ENCODE measurements around the gene TEX52.

Gene TEX52

DNA sequence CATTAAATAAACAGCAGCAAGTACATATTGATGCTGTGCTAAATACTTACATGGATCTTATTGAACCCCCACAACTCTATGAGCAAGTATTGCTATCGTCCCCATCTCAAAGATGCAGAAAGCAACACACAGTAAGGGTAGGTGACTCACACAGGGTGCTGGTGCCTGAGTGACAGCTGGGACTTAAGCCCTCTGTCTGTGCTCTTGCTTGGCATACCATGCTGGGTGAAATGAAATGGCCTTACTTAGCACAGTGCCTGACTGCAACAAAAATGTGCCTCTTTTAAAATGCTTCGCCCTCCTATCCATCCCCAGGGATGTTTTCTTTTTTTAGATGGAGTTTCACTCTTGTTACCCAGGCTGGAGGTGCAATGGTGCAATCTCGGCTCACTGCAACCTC is 788 bp downstream of the TEX52 start:
- no peak for DNase-seq
- no peak overlapping the region for H3K4me3 Mint-ChIP-seq
- no peaks in the 10 kb centered on the region for H3K9me3 Mint-ChIP-seq
- no peak overlapping the region for H3K27ac Mint-ChIP-seq
- ATAC-seq (replicated peaks), result no peak
- H3K27me3 Mint-ChIP-seq, result no peaks in the 10 kb centered on the region
- peaks cover 19 to 34% of the 10 kb centered on the region in 2 donors for H3K36me3 Mint-ChIP-seq
- H3K4me1 Mint-ChIP-seq, result peaks cover 0 to 2% of the 10 kb centered on the region in 2 donors

DNA sequence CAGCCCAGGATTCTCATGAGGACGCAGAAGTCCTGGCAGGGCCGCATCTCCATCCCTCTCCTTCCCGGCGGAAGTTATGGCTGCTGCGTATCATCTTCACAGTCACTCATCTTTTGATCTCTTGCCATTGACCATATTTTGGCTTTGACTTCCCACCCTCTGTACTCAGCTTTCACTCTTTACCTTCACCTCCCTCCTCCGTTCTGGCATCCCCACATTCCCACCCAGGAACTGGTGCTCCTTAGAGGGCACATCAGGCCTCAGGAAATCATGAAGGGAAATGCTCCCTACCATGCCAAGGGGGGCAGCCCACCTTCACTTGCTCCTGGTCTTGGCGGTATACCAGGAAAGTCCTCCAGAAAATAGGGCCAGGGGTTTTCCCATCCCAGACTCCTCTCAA is 1.3 kb downstream of the TEX52 start:
- Mint-ChIP-seq H3K9me3 (no peaks in the 10 kb centered on the region), H3K27me3 (no peaks in the 10 kb centered on the region), H3K4me1 (peaks cover 0 to 2% of the 10 kb centered on the region in 2 donors), H3K4me3 (no peak overlapping the region), H3K27ac (no peak overlapping the region), H3K36me3 (peaks cover 19 to 34% of the 10 kb centered on the region in 2 donors)
- DNase-seq (no peak), ATAC-seq (replicated peaks) (no peak)

DNA sequence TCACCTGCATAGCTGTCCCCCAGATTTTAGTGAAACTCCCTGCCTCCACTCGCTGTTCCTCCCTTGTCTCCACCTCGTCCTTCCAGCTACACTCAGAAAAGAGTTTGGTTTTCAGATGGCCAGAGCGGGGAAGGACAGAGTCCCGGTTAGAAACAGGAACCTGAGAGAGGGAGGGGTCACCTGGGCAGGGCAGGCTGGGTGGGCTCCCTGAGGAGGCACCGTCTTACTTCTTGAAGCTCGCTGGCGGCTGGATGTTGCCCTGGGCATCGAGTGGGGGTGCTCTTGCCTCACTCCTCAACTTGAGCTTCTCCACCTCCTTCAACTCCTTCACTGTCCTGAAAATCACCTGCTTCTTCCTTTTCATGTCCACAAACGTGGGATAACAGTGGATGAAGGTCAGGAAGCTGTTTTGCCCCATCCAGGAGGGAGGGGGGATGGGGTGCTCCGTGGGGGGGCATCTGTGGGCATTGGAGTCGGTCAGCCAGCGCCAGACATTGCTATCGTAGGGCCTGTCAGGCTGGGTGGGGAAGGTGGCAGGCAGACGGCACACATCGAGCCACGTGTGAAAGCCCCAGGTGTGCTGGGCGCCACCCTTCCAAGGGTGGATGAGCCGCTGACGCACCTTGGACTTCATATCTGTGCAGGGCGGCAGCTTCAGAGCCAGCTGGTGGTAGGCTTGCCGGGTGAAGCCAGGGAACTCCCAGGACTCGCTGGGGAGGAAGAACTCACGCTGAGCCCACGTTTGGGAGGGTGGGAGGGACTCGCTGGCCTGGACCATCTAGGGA is 2.0 kb downstream of the TEX52 start:
- DNase-seq (no peak), ATAC-seq (replicated peaks) (no peak)
- H3K27me3 Mint-ChIP-seq, result no peaks in the 10 kb centered on the region
- H3K4me3 Mint-ChIP-seq, result no peak overlapping the region
- H3K4me1 Mint-ChIP-seq, result peaks cover 0 to 2% of the 10 kb centered on the region in 2 donors
- peaks cover 15 to 29% of the 10 kb centered on the region in 2 donors for H3K36me3 Mint-ChIP-seq
- no peak overlapping the region for H3K27ac Mint-ChIP-seq
- H3K9me3 Mint-ChIP-seq, result no peaks in the 10 kb centered on the region

DNA sequence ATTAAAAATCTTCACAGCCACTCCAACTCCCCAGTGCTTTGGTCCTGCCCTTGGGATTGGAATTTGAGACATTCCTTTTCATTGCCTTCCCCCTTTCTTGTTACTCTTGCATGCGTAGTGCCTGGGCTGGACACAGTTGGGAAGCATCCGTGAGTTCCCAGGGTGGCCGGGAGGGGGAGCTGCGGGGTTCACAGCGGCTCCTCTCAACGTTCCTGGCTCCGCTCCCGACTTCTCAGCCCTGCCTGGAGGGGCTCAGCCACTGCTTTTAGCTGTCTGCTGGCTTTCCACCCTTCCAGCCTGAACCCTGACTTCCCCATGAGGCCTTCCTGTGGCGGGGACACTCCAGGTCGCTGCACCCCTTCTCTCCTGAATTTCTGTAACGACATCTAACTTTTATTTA is 3.2 kb downstream of the TEX52 start:
- Mint-ChIP-seq H3K4me1 (peaks cover 0 to 2% of the 10 kb centered on the region in 2 donors), H3K9me3 (no peaks in the 10 kb centered on the region), H3K36me3 (peaks cover 17 to 29% of the 10 kb centered on the region in 2 donors), H3K27ac (no peak overlapping the region), H3K4me3 (no peak overlapping the region), H3K27me3 (no peaks in the 10 kb centered on the region)
- DNase-seq (peak; percentile 13), ATAC-seq (replicated peaks) (peak; percentile 64 to 73)

DNA sequence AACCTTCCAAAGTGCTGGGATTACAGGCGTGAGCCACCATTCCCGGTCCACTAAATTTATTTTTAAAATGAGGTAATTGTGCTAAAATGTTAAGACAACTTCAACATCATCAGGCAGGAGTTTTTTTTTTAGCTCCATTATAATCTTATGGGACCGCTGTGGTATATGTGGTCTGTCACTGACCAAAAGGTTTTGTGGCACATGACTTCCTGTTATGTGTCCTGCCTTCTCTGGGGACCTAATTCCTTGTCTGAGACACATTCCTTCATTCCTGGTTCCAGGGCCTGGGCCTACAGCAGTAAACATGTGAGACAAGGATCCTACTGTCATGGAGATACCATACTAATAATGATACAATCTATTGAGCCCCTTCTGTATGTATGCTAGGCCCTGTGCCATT is 4.9 kb downstream of the TEX52 start:
- DNase-seq, result no peak
- Mint-ChIP-seq H3K27me3 (no peaks in the 10 kb centered on the region), H3K4me3 (no peak overlapping the region), H3K27ac (no peak overlapping the region), H3K9me3 (no peaks in the 10 kb centered on the region), H3K4me1 (peaks cover 0 to 2% of the 10 kb centered on the region in 2 donors), H3K36me3 (peaks cover 26 to 35% of the 10 kb centered on the region in 2 donors)
- ATAC-seq (replicated peaks), result no peak

DNA sequence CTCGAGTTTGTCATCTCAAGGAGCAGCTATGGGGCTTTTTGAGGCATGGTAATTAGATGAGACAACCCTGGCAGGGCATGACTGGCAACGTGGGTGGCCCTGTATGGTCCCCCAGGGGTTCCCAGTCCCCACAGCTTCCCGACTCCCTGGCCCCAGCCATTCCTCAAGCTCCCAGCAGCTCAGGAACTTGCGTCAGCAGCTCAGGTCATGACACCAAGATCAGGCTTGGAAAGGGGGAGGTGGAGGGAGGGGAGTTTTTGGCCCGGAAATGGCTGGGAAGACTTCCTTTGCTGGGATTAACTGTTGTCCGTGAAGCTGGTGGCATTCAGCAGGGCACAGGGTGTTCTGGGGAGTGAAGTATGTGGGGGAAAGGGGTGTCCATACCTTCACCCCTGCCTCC is 11.6 kb downstream of the TEX52 start:
- no peaks in the 10 kb centered on the region for H3K4me1 Mint-ChIP-seq
- DNase-seq, result no peak
- no peak overlapping the region for H3K27ac Mint-ChIP-seq
- H3K36me3 Mint-ChIP-seq, result peaks cover 30 to 41% of the 10 kb centered on the region in 2 donors
- H3K4me3 Mint-ChIP-seq, result no peak overlapping the region
- no peak for ATAC-seq (replicated peaks)
- H3K27me3 Mint-ChIP-seq, result no peaks in the 10 kb centered on the region
- H3K9me3 Mint-ChIP-seq, result no peaks in the 10 kb centered on the region

DNA sequence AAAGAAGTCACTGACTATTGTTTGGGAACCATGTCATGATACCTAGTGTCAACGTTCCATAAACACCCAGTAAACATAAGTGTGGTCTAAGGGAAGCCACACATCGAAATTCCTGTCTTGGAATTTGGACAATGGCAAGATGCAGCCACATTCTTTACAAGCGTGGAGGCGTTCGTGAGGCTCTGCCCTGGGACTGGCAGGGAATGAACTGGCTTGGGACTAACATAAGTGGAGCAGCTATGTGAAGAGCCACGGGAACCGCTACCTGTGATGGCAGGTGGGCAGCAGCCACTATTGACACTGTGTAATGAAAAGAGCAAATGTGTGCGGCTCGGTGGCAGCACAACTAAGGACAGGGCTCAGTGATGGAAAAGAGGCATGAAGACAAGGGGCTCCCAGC is 12.1 kb downstream of the TEX52 start:
- peaks cover 33 to 44% of the 10 kb centered on the region in 2 donors for H3K36me3 Mint-ChIP-seq
- H3K27ac Mint-ChIP-seq, result no peak overlapping the region
- no peak overlapping the region for H3K4me3 Mint-ChIP-seq
- H3K9me3 Mint-ChIP-seq, result no peaks in the 10 kb centered on the region
- no peaks in the 10 kb centered on the region for H3K4me1 Mint-ChIP-seq
- no peak for DNase-seq
- ATAC-seq (replicated peaks), result no peak
- H3K27me3 Mint-ChIP-seq, result no peaks in the 10 kb centered on the region

DNA sequence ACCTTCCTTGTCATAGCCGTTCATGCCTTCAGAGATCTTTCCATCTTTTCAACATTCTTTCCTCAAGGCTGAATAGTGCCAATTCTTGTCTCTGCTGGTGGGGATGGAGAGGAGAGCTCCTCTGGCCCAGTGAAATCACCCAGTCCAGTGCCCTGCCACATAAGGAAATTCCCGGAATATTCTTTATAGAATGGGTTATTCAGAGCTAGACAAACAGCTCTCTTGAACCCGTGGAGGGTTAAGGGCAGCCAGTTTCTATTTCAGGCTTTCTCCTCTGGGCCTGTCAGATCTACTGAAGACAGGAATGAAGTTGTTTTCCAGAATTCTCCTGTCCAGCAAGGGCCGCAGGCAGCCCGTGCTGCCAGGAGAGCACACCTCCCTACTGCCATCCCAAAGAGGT is 13.9 kb downstream of the TEX52 start:
- DNase-seq (no peak), ATAC-seq (replicated peaks) (no peak)
- Mint-ChIP-seq H3K4me1 (no peaks in the 10 kb centered on the region), H3K36me3 (peaks cover 35 to 47% of the 10 kb centered on the region in 2 donors), H3K9me3 (no peaks in the 10 kb centered on the region), H3K4me3 (no peak overlapping the region), H3K27me3 (no peaks in the 10 kb centered on the region), H3K27ac (no peak overlapping the region)

DNA sequence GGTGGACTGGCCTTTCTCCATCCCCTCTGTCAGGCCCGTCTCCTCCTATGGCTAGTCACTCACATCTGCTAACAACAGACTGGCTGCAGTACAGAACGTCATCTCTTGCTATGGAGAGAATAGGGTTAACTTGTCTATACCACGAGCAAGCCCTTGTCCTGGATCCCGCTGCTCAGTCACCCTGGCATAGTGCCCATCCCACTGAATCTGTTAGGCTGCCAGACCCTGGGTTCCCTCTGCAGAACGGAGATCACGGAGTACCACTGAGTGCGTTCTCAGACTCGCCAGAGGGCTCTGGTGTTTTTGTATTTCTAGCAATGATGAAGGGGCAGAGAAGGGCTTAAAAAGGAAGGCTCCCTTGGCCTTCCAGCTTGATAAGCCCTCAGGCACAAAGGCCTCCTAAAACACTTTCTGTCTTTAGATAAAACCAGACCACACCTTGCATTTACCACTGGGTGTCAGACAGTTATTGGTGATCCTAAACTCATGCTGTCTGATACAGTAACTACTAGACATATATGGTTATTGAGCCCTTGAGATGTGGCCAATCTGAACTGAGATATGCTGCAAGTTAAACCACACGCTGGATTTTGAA is 15.7 kb downstream of the TEX52 start:
- H3K36me3 Mint-ChIP-seq, result peaks cover 41 to 45% of the 10 kb centered on the region in 2 donors
- H3K4me1 Mint-ChIP-seq, result no peaks in the 10 kb centered on the region
- ATAC-seq (replicated peaks) (no peak), DNase-seq (no peak)
- no peak overlapping the region for H3K4me3 Mint-ChIP-seq
- H3K27me3 Mint-ChIP-seq, result no peaks in the 10 kb centered on the region
- H3K9me3 Mint-ChIP-seq, result no peaks in the 10 kb centered on the region
- H3K27ac Mint-ChIP-seq, result peak overlapping the region; percentile 65

DNA sequence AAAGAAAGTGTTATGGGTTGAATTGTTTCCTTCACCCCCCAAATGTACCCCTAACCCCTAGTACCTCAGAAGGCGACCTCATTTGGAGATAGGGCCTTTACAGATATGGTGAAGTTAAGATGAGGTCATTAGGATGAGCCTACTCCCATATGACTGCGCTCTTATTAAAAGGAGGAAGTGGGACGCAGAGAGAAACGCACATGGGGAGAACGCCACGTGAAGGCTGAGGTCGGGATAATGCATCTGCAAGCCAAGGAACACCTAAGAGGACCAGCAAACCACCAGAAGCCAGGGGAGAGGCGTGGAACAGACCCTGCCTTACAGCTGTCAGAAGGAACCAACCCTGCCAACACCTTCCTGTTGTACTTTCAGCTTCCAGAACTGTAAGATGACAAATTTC is 20.3 kb downstream of the TEX52 start:
- Mint-ChIP-seq H3K4me1 (peaks cover 6 to 11% of the 10 kb centered on the region in 2 donors), H3K9me3 (no peaks in the 10 kb centered on the region), H3K27ac (no peak overlapping the region), H3K36me3 (peaks cover 42 to 54% of the 10 kb centered on the region in 2 donors), H3K27me3 (no peaks in the 10 kb centered on the region), H3K4me3 (no peak overlapping the region)
- no peak for ATAC-seq (replicated peaks)
- DNase-seq, result no peak

DNA sequence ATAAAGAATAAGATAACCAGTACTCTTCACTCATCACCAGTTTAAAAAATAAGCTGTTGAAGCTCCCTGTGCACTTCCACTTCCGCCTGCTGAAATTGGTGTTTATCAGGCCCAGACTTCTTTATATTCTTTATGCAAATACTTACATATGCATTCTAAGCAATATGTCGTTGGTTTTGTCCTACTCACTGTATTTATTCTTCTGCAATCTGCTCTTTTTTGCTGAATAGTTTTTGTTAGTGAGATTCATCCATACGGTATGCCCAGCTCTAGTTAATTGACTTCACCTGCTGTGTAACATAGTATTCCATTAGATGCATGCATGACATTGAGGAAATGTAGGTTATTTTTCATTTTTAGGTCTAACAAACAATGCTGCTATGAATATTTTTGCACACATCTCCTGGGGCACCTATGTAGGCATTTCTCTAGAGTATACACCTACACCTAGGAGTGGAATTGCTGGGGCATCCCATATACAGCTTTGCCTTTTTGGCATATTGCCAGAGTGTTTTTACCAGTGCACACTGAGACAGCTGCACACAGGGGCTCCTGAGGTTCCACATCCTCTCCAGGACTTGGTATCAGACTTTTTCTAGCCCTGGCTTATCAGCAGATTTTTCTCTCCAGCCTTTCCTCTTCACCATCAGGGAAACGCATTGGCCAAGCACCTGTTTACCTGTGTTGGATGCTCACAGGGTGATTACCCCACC is 21.0 kb downstream of the TEX52 start:
- no peak for DNase-seq
- H3K27ac Mint-ChIP-seq, result peak overlapping the region; percentile 10
- no peaks in the 10 kb centered on the region for H3K27me3 Mint-ChIP-seq
- H3K4me1 Mint-ChIP-seq, result peaks cover 6 to 11% of the 10 kb centered on the region in 2 donors
- H3K36me3 Mint-ChIP-seq, result peaks cover 41 to 53% of the 10 kb centered on the region in 2 donors
- H3K4me3 Mint-ChIP-seq, result no peak overlapping the region
- no peaks in the 10 kb centered on the region for H3K9me3 Mint-ChIP-seq
- ATAC-seq (replicated peaks), result no peak

DNA sequence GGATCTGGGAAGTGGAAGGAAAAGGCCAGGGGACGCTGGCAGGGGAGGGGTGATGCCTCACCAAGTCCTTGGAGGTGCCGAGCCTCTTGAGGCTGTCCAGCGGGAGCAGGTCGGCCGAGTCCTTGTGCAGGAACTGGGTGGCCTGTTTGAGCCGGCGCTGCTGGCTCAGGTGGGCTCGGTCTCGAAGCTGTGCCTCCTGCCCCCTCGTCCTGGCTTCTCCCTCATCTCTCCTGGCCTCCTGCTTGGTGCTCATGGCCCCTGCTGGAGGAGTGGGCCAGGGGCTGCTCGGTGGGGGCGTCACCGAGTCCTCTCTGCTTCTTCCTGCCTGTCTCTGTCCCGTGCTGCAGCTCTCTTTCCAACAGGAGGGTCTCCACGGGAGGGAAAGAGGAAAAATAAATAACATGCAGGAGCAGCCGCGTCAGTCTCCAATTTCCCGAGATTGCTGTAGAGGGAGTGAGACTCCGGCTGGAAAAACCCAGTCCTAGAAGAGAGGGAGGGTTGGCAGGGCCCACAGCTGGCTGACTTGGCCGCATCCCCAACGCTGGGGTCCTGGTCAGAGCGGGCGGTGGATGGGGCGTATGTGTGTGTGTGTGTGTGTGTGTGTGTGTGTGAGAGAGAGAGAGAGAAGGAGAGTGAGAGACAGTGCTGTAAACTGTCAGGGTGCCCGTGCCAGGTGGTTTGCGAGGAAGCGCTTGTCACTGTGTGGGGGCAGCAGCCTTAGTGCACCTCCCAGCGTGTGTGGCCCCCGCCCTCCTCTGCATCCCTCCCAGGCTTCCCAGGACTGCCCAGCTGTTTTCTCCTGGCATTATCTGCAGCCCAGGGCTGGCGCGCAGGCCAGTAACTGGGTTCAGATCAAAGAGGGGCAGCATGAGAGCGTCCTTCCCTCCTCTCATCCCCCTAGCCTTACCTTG is 22.0 kb downstream of the TEX52 start, which contains the start of gene NRIP2:
TSS of gene NRIP2 (minus strand) at position 455 of the 911 bp plus-strand sequence. CDS start at position 403, 52 bp downstream.
- Mint-ChIP-seq H3K27ac (peak within 1 kb of the TSS; percentile 68), H3K36me3 (peaks cover 37 to 55% of the 10 kb centered on the region in 2 donors), H3K4me1 (peaks cover 6 to 11% of the 10 kb centered on the region in 2 donors), H3K27me3 (no peaks in the 10 kb centered on the region), H3K9me3 (no peaks in the 10 kb centered on the region), H3K4me3 (no peak within 1 kb of the TSS)
- no peak for ATAC-seq (replicated peaks)
- no peak for DNase-seq

DNA sequence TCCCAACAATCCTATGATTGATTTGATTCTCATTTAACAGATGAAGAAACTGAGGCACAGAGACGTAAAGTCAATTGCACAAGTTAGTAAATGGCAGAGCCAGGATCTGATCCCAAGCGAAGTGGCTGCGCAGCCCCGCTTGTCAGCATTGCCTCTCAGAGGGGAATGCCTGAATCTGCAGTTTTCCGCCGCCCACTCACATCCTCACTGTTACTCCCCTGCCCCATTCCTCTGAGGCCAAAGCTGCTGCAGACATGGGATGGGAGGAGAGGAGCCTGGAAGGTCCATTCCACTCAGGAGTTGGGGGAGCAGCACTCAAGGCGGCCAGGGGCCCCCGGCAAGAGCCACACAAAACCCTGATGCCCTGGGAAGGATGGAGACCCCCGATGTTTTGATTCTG is 23.0 kb downstream of the TEX52 start:
- H3K4me3 Mint-ChIP-seq, result no peak overlapping the region
- H3K27ac Mint-ChIP-seq, result peak overlapping the region; percentile 56
- no peak for ATAC-seq (replicated peaks)
- DNase-seq, result no peak
- no peaks in the 10 kb centered on the region for H3K9me3 Mint-ChIP-seq
- H3K36me3 Mint-ChIP-seq, result peaks cover 37 to 52% of the 10 kb centered on the region in 2 donors
- H3K4me1 Mint-ChIP-seq, result peaks cover 6 to 11% of the 10 kb centered on the region in 2 donors
- no peaks in the 10 kb centered on the region for H3K27me3 Mint-ChIP-seq

DNA sequence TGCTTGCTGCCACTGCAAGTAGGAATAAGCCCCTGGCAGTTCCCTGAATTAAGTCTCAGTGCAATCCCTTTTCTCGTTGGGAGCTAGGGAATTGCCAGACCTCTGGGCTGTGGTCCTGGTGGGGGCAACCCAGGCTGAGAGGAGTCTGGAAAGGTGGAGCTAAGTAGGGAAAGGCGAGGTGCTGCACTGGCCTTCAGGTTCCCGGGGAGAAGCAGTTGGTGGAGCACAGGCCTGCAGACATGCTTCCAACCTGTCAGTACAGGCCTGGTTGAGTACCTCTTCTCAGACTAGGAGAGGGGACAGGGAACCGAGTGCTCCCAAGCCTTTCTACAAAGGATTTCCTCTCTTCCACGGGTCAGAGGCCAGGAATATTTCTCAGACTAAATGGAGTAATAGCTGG is 23.5 kb downstream of the TEX52 start:
- ATAC-seq (replicated peaks) (no peak), DNase-seq (no peak)
- Mint-ChIP-seq H3K9me3 (no peaks in the 10 kb centered on the region), H3K4me1 (peaks cover 6 to 11% of the 10 kb centered on the region in 2 donors), H3K4me3 (no peak overlapping the region), H3K27me3 (no peaks in the 10 kb centered on the region), H3K36me3 (peaks cover 37 to 52% of the 10 kb centered on the region in 2 donors), H3K27ac (no peak overlapping the region)

All from stimulated activated naive B cell treated with anti-CD40 and anti-IgM and Interleukin-4, amounts not matched to agents 10 μg/mL and 1 μg/mL and 100 μg/mL, for 72 hours (primary cell).